NCI-H82 treated with DMSO at 0.1 percent for 48 hours (cell line): ENCODE data around the gene PPP1R3A.
"Not testable (repeated sequence)": the region's sequence is repeated elsewhere in the genome, so short reads cannot be mapped to it uniquely, and the experiment has no call there.

Experiments
- DNase-seq: peaks from one replicate; lab custom pipeline; 2025; ENCODE audit not compliant: unreplicated experiment; lab: John Stamatoyannopoulos, UW

PPP1R3A gene, protein sequence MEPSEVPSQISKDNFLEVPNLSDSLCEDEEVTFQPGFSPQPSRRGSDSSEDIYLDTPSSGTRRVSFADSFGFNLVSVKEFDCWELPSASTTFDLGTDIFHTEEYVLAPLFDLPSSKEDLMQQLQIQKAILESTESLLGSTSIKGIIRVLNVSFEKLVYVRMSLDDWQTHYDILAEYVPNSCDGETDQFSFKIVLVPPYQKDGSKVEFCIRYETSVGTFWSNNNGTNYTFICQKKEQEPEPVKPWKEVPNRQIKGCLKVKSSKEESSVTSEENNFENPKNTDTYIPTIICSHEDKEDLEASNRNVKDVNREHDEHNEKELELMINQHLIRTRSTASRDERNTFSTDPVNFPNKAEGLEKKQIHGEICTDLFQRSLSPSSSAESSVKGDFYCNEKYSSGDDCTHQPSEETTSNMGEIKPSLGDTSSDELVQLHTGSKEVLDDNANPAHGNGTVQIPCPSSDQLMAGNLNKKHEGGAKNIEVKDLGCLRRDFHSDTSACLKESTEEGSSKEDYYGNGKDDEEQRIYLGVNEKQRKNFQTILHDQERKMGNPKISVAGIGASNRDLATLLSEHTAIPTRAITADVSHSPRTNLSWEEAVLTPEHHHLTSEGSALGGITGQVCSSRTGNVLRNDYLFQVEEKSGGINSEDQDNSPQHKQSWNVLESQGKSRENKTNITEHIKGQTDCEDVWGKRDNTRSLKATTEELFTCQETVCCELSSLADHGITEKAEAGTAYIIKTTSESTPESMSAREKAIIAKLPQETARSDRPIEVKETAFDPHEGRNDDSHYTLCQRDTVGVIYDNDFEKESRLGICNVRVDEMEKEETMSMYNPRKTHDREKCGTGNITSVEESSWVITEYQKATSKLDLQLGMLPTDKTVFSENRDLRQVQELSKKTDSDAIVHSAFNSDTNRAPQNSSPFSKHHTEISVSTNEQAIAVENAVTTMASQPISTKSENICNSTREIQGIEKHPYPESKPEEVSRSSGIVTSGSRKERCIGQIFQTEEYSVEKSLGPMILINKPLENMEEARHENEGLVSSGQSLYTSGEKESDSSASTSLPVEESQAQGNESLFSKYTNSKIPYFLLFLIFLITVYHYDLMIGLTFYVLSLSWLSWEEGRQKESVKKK

DNA sequence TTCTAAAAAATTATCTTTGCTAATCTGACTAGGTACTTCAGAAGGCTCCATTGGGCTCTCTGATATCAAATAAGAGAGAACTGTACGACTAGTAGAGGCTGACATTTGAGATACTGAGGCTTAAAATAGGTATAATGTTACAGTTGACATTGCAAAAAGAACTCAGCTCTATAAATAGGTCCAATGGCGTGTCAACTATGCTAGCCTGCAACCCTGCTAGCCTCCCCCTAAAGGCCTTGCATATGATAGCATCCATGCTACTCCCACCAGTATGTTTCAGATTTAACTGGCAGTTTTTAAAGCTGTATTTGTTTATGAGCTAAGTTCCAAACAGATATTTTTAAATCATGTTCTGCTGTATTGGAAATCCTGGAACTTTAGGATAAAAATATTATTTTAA is at the start of gene PPP1R3A:
PPP1R3A (minus strand) TSS at position 64 of the 400 bp plus-strand sequence; CDS start at position 51, 13 bp downstream.
- no peak for DNase-seq

DNA sequence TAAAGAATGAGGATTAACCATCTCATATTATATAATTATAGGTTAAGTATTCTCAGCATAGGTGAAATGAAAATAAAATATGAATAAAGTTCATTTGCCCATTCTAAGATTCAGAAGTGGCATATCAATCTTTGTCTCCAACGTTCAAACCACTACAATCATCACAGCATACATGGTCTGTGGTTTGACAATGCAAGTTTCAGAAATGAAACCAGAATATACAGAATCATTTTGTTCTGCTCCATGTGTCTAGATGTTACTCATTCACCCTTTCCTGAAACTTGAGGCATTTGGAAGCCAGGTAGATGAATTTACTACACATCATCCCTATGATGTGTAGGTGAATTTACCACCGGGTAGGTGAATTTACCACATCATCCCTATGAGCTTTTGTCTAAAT is 44.5 kb upstream of the PPP1R3A start:
- no peak for DNase-seq

DNA sequence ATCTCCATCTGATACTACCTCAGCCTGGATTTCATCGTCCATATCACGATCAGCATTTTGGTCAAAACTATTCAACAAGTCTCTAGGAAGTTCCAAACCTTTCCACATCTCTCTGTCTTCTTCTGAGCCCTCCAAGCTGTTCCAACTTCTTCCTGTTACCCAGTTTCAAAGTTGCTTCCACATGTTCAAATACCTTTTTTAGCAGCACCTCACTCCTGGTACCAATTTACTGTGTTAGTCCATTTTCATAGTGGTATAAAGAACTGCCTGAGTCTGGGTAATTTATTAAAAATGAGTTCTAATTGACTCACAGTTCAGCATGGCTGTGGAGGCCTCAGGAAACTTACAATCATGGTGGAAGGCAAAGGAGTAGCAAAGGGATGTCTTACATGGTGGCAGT is 41.1 kb upstream of the PPP1R3A start:
- no peak for DNase-seq

DNA sequence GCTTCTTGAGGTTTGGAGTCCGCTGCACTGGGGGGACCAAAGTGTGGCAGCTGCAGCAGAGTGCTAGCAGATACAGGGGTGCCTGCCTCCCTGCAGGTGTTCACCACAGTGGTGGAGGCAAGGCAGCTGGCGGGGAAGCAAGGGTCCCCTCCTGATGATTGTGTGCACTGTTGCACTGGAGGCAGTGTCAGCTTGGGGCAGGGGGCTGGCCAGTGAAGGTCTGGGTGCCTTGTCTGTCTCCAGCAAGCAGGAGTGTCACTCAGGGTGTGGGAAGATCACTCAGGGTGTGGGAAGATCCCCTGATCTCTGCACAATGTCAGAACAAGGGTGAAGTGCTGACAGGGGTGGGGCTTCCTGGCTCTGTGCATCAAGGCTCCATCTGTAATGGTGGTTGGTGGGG is 36.3 kb upstream of the PPP1R3A start:
- DNase-seq, result no peak

DNA sequence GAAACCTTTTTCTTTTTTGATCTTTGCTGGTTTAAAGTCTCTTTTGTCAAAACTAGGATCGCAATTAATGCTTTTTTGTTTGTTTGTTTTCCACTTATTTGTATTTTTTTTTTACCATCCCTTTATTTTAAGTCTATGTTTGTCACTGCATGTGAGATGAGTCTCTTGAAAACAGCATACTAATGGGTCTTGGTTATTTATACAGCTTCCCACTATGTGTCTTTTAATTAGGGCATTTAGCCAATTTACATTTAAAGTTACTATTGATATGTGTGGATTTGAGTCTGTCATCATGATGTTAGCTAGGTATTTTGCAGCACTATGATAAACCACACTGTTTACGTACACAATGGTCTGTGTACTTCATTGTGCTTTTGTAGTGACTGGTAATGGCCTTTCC is 34.7 kb upstream of the PPP1R3A start:
- no peak for DNase-seq

DNA sequence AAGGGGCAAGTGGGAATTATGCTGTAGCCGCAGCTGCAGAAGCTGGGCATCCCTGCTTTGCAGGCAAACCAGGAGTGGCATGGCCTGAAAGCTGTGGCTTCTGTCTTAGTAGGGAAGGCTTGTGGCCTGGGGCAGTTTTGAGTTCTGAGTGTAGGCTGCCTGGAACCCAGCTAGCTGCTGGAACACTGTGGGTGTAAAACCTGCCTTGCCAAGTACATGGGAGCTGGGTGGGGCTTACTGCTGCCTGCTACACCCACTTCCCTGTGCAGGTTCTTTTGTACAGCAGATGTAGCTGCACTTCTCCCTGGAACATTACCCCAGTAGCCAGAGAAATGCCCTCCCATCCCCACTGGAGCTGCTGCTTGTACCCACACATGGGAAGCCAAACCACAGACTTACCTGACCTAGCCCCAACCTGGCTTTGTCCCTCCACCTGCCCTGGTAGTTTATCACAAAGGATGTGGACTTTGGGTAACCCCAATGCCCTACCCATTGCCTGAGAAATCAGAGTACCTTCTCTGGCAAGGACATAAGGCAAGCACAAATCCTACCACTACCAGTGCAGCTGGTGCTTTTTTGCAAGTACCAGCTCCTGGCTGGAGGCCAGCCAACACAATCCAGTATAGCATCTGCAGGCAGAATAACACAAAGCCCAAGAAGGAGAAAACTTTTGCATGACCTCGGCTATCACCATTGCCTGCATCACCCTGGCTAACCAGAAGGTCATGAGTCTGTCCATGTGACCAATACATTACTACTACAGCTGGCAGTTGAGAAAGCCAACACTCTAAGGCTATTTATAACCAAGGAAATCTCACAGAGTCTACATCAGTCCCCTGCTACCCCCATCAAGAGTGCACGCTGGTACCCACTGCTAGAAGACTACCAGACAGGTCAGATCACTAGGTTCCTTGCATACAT is 26.5 kb upstream of the PPP1R3A start:
- DNase-seq, result no peak

DNA sequence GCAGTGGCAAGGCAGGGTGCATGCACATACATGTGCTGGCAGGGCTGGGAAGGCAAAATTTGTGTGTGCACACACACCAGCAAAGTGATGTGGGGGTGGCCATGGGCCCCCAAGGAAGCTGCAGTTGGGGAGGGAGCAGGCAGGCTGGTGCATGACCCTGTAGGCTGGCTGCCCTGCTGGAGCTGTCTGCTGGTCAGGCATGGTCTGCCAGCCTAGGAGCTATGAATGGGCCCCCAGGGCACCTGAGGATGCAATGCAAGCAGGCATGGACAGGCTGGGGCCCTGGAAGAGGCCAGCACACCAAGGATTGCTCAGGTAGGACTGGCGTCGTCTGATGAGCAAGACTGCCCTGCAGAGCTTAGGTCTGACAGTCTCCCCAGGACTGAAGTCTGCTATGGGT is 18.2 kb upstream of the PPP1R3A start:
- no peak for DNase-seq

DNA sequence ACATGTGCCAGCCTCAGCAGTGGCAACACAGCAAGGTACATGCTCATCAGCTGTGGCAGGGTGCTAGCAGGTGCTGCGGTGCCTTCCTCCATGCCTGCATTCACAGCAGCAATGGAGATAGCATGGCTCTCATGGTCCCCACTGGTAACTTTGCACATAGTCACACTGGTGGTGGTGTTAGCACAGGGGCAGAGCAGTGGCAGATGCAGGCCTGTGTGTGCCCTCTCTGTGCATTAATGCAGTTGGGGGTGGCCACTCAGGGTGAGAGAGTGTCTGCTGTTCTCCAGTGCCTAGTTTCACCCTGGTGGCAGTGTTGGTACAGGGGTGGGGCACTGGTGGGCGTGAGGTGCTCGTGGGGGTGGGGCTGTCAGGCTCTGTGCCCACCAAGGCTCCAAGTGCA is 17.7 kb upstream of the PPP1R3A start:
- no peak for DNase-seq

DNA sequence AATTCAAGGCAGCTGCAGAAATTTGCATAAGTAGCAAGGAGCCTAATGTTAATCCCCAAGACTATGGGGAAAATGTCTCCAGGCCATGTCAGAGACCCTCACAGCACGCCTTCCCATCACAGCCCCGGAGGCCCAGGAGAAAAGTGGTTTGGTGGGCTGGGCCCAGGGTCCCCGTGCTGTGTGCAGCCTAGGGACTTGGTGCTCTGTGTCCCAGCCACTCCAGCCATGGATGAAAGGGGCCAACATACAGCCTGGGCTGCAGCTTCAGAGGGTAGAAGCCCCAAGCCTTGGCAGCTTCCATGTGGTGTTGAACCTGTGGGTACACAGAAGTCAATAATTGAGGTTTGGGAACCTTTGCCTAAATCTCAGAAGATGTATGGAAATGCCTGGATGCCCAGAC is 10.6 kb upstream of the PPP1R3A start:
- DNase-seq, result not testable (repeated sequence)

DNA sequence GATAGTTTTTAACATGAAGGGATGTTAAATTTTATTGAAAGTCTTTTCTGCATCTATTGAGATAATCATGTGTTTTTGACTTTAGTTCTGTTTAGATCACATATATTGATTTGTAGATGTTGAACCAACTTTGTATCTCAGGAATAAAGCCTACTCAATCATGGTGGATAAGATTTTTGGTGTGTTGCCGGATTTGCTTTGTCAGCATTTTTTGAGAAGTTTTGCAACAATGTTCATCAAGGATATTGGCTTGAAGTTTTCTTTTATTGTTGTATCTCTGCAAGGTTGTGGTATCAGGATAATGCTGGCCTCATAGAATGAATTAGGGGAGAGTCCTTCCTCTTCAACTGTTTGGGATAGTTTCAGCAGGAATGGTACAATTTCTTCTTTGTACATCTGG is 9.3 kb upstream of the PPP1R3A start:
- DNase-seq, result no peak

DNA sequence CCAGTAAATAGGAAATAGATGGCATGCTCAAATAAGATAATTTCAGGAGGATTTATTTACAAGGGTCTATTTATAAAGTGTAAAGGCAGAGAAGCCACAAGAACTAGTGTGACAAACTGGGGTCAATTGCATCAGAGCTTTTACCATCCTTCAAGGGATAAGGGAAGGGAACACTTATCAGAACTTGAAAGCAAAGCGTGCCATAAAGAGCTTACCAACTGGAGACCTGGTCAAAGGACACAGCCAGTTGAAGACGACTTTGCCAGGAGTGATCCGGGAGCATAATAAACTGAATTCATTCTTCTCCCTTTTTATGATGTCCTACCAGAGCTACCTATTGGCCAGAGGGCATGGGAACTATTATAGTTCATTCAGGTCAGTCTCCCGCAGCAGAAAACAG is 3.2 kb upstream of the PPP1R3A start:
- no peak for DNase-seq

DNA sequence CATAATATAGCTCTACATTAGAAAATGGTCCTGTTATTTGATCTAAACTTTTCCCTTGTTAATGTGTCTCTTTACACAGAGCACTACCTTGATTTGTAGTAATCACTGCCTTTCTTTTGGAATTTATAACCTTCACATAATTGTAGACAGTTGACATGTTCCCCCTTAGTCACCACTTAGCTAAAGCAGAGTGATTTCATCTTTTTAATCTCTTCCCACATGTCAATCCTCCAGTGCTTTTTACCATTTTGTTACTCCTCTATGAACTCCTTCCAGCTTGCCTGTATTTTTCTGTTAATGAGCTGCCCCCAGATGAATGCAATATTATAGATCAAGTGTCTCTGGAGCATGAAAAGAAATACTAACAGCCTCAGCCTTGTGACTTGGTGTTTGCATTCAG is 2.6 kb upstream of the PPP1R3A start:
- no peak for DNase-seq

DNA sequence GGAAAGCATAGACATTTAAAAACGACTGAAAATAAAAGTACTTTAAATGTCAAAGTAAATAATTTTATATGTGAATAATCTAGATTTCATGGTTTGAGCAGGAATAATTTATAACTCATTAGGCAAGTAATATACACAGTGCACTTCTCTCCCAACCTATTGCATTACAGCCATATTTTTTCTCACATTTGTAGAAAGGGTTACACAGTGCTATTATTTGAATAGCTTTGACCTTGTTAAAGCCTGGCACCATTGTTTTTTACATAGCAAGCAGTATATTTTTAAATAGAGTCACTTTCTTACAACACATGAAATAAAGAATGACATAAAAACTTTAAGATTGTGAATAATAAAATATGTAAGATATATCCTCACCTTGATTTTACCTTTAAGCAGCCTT is 969 bp downstream of the PPP1R3A start:
- no peak for DNase-seq

DNA sequence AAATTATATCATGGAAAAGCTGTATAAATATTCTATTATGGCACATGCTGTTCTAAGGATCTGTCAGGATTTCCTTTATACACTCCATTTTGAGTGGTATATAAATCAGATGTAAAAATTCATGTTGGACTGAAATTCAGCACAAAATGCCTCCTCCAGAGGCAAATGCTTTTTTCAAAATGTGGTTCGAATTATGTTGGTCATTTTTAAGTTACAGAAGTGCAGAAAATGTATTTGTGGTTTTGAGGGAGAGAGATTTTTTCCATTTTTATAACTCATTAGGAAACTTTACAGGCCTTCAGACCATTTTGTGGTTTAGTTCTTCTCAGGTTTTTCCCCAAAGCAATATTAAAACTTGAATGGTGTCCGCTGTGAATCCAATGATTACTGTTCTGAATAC is 2.9 kb downstream of the PPP1R3A start:
- no peak for DNase-seq

DNA sequence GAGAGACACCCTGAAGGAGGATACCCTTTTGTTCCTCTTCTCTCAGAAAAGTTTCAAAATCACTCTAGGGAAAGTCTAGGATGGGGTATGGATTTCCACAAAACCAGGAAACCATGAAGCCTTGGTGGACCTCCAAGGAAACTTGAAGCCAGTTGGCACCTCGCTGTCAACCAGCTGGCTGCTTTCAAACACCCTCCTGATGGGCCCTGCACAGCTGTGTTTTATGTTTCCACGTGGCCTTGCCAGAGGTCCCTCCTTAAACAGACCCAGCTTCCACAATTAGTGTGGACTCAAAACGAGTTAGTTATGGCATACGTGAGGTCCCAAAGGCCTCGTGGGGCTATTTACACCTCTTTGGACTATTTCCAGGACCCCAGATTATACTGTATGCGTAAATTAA is 5.9 kb downstream of the PPP1R3A start:
- no peak for DNase-seq

DNA sequence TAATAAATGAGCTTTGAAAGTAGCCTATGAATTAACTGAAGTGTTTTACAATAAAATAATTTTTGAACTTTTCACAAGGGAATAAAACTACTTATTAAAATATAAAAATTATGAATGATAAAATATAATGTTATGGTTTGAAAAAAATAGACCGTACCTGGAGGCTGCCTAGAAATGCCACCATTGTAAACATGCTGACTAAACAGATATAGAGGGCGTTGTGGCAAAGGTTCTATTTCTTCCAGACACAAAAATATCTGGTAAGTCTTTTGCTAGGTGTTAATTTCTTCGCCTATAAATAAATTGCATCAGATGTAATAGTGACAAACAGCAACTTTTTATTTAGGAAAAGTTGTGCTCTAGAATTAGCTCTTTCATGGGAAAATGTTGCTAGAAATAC is 11.2 kb downstream of the PPP1R3A start:
- no peak for DNase-seq

DNA sequence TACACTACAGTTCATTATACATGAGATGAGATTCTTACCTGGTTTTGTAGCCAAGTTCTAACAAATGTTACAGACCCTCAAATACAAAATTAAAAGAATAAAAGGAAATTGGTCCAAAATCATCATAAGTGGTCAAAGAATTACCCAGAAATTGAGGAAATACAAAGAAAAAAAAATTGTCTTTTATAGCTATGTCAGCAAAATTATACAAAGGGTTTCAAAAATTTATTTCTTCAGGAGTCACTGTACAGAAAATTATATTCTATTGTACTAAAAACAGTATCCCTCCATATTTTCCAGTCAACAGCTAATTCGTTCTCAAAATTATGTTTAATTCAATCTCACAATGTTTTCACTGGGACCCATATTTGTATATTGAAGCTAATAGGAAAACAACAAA is 14.3 kb downstream of the PPP1R3A start:
- no peak for DNase-seq

DNA sequence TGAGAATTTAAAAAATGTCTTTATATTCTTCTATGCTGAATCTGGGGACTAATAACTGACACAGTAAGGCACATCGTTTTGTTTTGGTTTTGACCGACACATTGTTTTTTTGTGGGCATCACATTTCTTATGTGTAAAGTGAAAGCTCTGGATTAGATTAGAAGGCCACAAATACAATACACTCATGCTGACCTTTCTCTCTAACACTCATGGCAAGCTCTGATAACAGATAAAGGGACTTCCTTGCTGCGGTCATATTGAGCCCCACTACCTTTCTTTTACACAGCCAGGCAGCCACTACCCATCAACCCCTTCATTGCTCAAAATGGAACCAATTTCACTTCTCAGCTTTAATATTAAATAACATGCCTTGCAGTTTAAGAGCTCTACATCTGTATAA is 26.0 kb downstream of the PPP1R3A start:
- DNase-seq, result no peak

DNA sequence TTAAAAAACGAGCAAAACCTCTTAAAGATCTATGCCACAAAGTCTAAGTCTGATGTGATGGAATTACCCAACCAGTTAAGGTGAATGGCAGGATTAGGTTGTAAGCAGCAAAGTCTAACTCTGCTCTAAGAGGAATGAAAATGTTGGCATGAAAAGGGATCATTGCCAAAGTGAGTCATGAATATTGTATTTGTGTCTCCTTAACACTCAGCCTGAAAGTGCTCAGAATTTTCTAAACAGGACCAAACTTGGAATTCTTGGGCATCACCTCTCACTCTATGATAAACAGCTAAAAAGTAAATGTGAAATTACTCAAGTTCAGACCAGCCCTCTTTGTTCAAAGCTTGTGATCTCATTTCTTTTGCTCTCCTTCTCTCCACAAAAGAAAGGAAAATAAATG is 27.0 kb downstream of the PPP1R3A start:
- no peak for DNase-seq

DNA sequence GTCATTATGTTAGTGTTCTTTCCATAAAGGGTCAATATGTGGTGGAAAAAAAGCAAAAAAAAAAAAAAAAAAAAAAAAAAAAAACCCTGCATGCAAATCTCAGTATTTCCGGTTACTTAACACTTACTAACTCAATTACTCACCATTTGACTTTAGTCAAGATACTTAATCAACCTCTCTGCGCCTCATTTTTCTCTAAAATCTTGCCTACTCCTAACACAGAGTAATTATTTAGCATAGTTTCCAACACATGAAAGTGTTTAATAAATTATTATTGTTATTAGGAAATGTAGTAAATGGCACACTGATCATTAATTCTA is 27.8 kb downstream of the PPP1R3A start:
- no peak for DNase-seq
